ENCODE data around the gene CDK1. TPM values are rescaled to one million over a fixed set of nuclear protein-coding genes. Genes with fewer than 3 reads are reported as not detected.

The CDK1 gene
- 24.0 and 32.9 TPM in 2 replicates for total RNA-seq

DNA sequence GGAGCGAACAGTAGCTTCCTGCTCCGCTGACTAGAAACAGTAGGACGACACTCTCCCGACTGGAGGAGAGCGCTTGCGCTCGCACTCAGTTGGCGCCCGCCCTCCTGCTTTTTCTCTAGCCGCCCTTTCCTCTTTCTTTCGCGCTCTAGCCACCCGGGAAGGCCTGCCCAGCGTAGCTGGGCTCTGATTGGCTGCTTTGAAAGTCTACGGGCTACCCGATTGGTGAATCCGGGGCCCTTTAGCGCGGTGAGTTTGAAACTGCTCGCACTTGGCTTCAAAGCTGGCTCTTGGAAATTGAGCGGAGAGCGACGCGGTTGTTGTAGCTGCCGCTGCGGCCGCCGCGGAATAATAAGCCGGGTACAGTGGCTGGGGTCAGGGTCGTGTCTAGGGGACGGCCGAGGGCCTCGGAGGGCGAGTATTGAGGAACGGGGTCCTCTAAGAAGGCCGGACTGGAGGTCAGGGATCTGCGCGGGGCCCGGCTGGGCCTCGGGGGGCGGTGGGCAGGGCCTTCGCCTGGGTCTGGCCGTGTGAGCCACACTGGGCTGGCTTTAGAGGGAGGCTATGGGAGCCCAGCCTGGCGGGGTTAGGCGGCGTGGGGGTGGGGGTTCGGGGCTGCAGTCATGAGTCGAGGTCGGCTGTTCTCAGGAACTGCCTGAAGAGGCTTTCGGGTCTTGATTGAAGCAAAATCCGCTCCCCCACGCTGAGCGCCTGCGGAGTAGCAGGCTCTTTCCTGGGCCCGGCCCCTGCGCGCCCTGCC, at the start of gene CDK1:
TSS of gene CDK1 (plus strand) at position 265 of the 757 bp plus-strand sequence. CDS start 1,688 bp downstream, outside the sequence.

Other genes starting within 250 kb of the CDK1 start
- 18.8 and 22.3 TPM in 2 replicates for gene RHOBTB1, start 165.7 kb downstream of the CDK1 start, total RNA-seq

Measured in articular chondrocyte of knee joint (primary cell).